GM06990 (cell line): ENCODE data around the gene TRPM2.

ENCODE experiments used
- DNase-seq: peaks from one replicate; pipeline ENCODE4 v3.0.0-alpha.2; 2011; ENCODE audit not compliant: insufficient read length; ENCODE audit errors: extremely low read depth
- H3K27me3 ChIP-seq: replicated peaks from 2 replicates; pipeline ENCODE4 v1.6.0; 2011; ENCODE audit warnings: low read length; ENCODE audit not compliant: control insufficient read depth, insufficient read depth
- H3K36me3 ChIP-seq: 2 replicates; pipeline ENCODE4 v1.5.1; 2011; ENCODE audit warnings: low read length; ENCODE audit not compliant: control insufficient read depth, insufficient read depth
- H3K4me3 ChIP-seq: replicated peaks from 2 replicates; pipeline ENCODE4 v1.5.1; 2011; ENCODE audit warnings: low read depth, mild to moderate bottlenecking, control low read depth, low read length
- CTCF ChIP-seq: IDR thresholded peaks from 2 replicates; pipeline ENCODE4 v1.5.1; 2011; ENCODE audit warnings: low read length, control low read depth, mild to moderate bottlenecking, inconsistent platforms; ENCODE audit not compliant: insufficient read depth, poor library complexity, severe bottlenecking

The TRPM2 gene

GRCh38 chr21:44425307-44425894 is 72.0 kb downstream of the TRPM2 start:
- TF ChIP-seq CTCF = no peak
- H3K4me3 ChIP-seq = no peak overlapping the region
- no peaks in the 10 kb centered on the region for H3K36me3 ChIP-seq
- H3K27me3 ChIP-seq = no peaks in the 10 kb centered on the region
- DNase-seq = no peak

- Histone ChIP-seq H3K4me3 (no peak overlapping the region), H3K36me3 (no peaks in the 10 kb centered on the region), H3K27me3 (no peaks in the 10 kb centered on the region)
- no peak for DNase-seq
- no peak for TF ChIP-seq CTCF
These were observed 72.7 kb downstream of the TRPM2 start for GRCh38 chr21:44425895-44426662.

- TF ChIP-seq CTCF = no peak
- Histone ChIP-seq H3K4me3 (no peak overlapping the region), H3K36me3 (no peaks in the 10 kb centered on the region), H3K27me3 (no peaks in the 10 kb centered on the region)
- DNase-seq = no peak
These were observed 73.3 kb downstream of the TRPM2 start for GRCh38 chr21:44426663-44427191.

GRCh38 chr21:44427241-44428120 is 74.1 kb downstream of the TRPM2 start:
- no peak for DNase-seq
- Histone ChIP-seq H3K4me3 (no peak overlapping the region), H3K27me3 (no peaks in the 10 kb centered on the region), H3K36me3 (no peaks in the 10 kb centered on the region)
- TF ChIP-seq CTCF = no peak

- Histone ChIP-seq H3K4me3 (no peak overlapping the region), H3K27me3 (no peaks in the 10 kb centered on the region), H3K36me3 (no peaks in the 10 kb centered on the region)
- no peak for TF ChIP-seq CTCF
- DNase-seq = peak; percentile 62
These were observed 75.0 kb downstream of the TRPM2 start for GRCh38 chr21:44428281-44428960.
